PC-3 (cell line): ENCODE measurements around the gene PAX7. TPM values are rescaled to one million over a fixed set of nuclear protein-coding genes. Genes with fewer than 3 reads are reported as not detected.

Experiments used
- ATAC-seq: fragments of 200-7000 bp; cut with Tn5 transposase; 2 replicates; pipeline ENCODE4 v1.9.1; 2020; ENCODE audit warnings: mild to moderate bottlenecking, moderate library complexity
- BruUV-seq: library from RNA; stranded (reverse); fragments of 400-500 nt; replicated peaks from 2 replicates; lab custom pipeline; 2021; lab: Mats Ljungman, UMichigan
- CTCF ChIA-PET: fragments of 300-600 bp; sonication (Branson Sonifier 250); formaldehyde crosslinking; loops from one replicate; lab custom pipeline; 2022; ENCODE audit warnings: antibody characterized with exemption; lab: Charles Lee
- POLR2A ChIA-PET: fragments of 300-600 bp; sonication (Branson Sonifier 250); formaldehyde crosslinking; loops from one replicate; lab custom pipeline; 2022; ENCODE audit warnings: antibody characterized with exemption; ENCODE audit not compliant: unreplicated experiment; lab: Charles Lee
- DNase-seq: peaks from one replicate; pipeline ENCODE4 v3.0.0-alpha.2; 2015
- H2AFZ ChIP-seq: fragments of 300-600 bp; sonication (generic); 2 replicates; pipeline ENCODE4 v1.6.0; 2016; ENCODE audit warnings: antibody characterized with exemption, low read length
- H3F3A ChIP-seq: fragments of 300-600 bp; sonication (generic); one replicate; pipeline ENCODE4 v1.6.0; 2017; ENCODE audit warnings: antibody characterized with exemption, low read length, control low read depth, mild to moderate bottlenecking; ENCODE audit not compliant: unreplicated experiment
- H3K27ac ChIP-seq: fragments of 300-600 bp; sonication (generic); 2 replicates; pipeline ENCODE4 v1.5.1; 2016; ENCODE audit warnings: mild to moderate bottlenecking, low read length
- H3K27me3 ChIP-seq: fragments of 300-600 bp; sonication (generic); 2 replicates; pipeline ENCODE4 v1.6.1; 2016; ENCODE audit warnings: low read length, mixed read lengths
- H3K36me3 ChIP-seq: fragments of 300-600 bp; sonication (generic); 2 replicates; pipeline ENCODE4 v1.6.1; 2016; ENCODE audit warnings: low read depth, mixed run types, low read length, mixed read lengths
- H3K4me1 ChIP-seq: fragments of 300-600 bp; sonication (generic); 2 replicates; pipeline ENCODE4 v1.5.1; 2016; ENCODE audit warnings: low read length; ENCODE audit not compliant: insufficient read depth
- H3K4me2 ChIP-seq: fragments of 300-600 bp; sonication (generic); 2 replicates; pipeline ENCODE4 v1.6.0; 2016; ENCODE audit warnings: low read length
- H3K4me3 ChIP-seq: fragments of 300-600 bp; sonication (generic); 2 replicates; pipeline ENCODE4 v1.5.1; 2016; ENCODE audit warnings: mild to moderate bottlenecking, low read length, mixed read lengths
- H3K79me2 ChIP-seq: fragments of 300-600 bp; sonication (generic); 2 replicates; pipeline ENCODE4 v1.6.1; 2017; ENCODE audit warnings: low read length, mixed read lengths
- H3K9ac ChIP-seq: fragments of 300-600 bp; sonication (generic); 2 replicates; pipeline ENCODE4 v1.6.0; 2016; ENCODE audit warnings: mild to moderate bottlenecking, low read length
- H3K9me2 ChIP-seq: fragments of 300-600 bp; sonication (generic); replicated peaks from 2 replicates; pipeline ENCODE4 v1.6.1; 2016; ENCODE audit warnings: mixed run types, low read length, mixed read lengths
- H3K9me3 ChIP-seq: fragments of 300-600 bp; sonication (generic); 2 replicates; pipeline ENCODE4 v1.6.1; 2016; ENCODE audit warnings: low read length, mixed read lengths
- H4K20me1 ChIP-seq: fragments of 300-600 bp; sonication (generic); 2 replicates; pipeline ENCODE4 v1.6.1; 2016; ENCODE audit warnings: low read length, mixed read lengths
- CTCF ChIP-seq: fragments of 300-600 bp; sonication (generic); conservative IDR thresholded peaks from 2 replicates; pipeline ENCODE4 v1.5.1; 2017; ENCODE audit warnings: antibody characterized with exemption, low read depth, mild to moderate bottlenecking, low read length
- EZH2 ChIP-seq: fragments of 300-600 bp; sonication (generic); IDR thresholded peaks from one replicate; pipeline ENCODE4 v1.6.1; 2017; ENCODE audit warnings: antibody characterized with exemption, mild to moderate bottlenecking, low read length; ENCODE audit not compliant: unreplicated experiment
- EZH2phosphoT487 ChIP-seq: fragments of 300-600 bp; sonication (generic); IDR thresholded peaks from 2 replicates; pipeline ENCODE4 v1.6.1; 2018; ENCODE audit warnings: mild to moderate bottlenecking, antibody characterized with exemption, low read length, borderline replicate concordance
- intact Hi-C: fragments of 100-400 bp; cut with micrococcal nuclease; formaldehyde crosslinking; loops from 2 replicates; pipeline ENCODE4 v1.9.0; 2023
- total RNA-seq: library from RNA; depleted of rRNA; stranded (reverse); fragments of >200 nt; gene quantifications from 2 replicates; pipeline ENCODE4 v1.2.3, GENCODE V29; 2014

Gene PAX7
- total RNA-seq, 1 experiment from 2014 or later: not detected

- no peak overlapping the region for H3K4me3 ChIP-seq
- no peak overlapping the region for H3K9ac ChIP-seq
- no peaks in the 10 kb centered on the region for H3K36me3 ChIP-seq
- TF ChIP-seq EZH2phosphoT487 (no peak; the same call in 1 of the 2 replicates), EZH2 (no peak), CTCF (no peak)
- peaks cover 98% of the 10 kb centered on the region for H3K27me3 ChIP-seq
- no peak overlapping the region for H3K27ac ChIP-seq
- no peaks in the 10 kb centered on the region for H4K20me1 ChIP-seq
- ATAC-seq (no peak), DNase-seq (no peak)
- H3F3A ChIP-seq: no peaks in the 10 kb centered on the region
- no peaks in the 10 kb centered on the region for H3K79me2 ChIP-seq
- no peaks in the 10 kb centered on the region for H3K9me3 ChIP-seq
- CTCF ChIA-PET: no interaction called here
- no TSS peak for BruUV-seq
- POLR2A ChIA-PET: no interaction called here
- intact Hi-C loops: no loop called here
- no peak overlapping the region for H2AFZ ChIP-seq
- H3K4me2 ChIP-seq: no peak overlapping the region
- no peaks in the 10 kb centered on the region for H3K4me1 ChIP-seq
- no peaks in the 10 kb centered on the region for H3K9me2 ChIP-seq
Observed at GRCh38 chr1:18636596-18637508, 6.2 kb downstream of the PAX7 start.

- no peak for DNase-seq
- H3K9me3 ChIP-seq: no peaks in the 10 kb centered on the region
- H2AFZ ChIP-seq: no peak overlapping the region
- H3K36me3 ChIP-seq: no peaks in the 10 kb centered on the region
- no peaks in the 10 kb centered on the region for H4K20me1 ChIP-seq
- H3K27me3 ChIP-seq: peaks cover 98% of the 10 kb centered on the region
- H3F3A ChIP-seq: no peaks in the 10 kb centered on the region
- ChIA-PET CTCF (no interaction called here), POLR2A (no interaction called here)
- no peak overlapping the region for H3K9ac ChIP-seq
- no peak for TF ChIP-seq EZH2
- TF ChIP-seq EZH2phosphoT487: 0 out of 2 replicates have a peak, but pooled peaks have one; percentile 10
- TF ChIP-seq CTCF: no peak
- H3K4me3 ChIP-seq: no peak overlapping the region
- H3K79me2 ChIP-seq: no peaks in the 10 kb centered on the region
- no peaks in the 10 kb centered on the region for H3K9me2 ChIP-seq
- ATAC-seq: no peak
- no peak overlapping the region for H3K4me2 ChIP-seq
- intact Hi-C loops: no loop called here
- no TSS peak for BruUV-seq
- H3K27ac ChIP-seq: no peak overlapping the region
- H3K4me1 ChIP-seq: no peaks in the 10 kb centered on the region
Observed at GRCh38 chr1:18637511-18637960, 6.9 kb downstream of the PAX7 start.
